Astrocyte (in vitro differentiated cells and primary cell): Measurements from ENCODE around the gene TMPRSS9.

Source experiments
- EZH2 ChIP-seq: IDR thresholded peaks from 2 replicates; pipeline ENCODE4 v1.6.1; 2012; ENCODE audit warnings: mild to moderate bottlenecking, low read length, inconsistent platforms; ENCODE audit not compliant: insufficient read depth
- TF ChIP-seq, protein P1 (sequence below): IDR thresholded peaks from 2 replicates; pipeline ENCODE4 v1.5.1; 2011; ENCODE audit warnings: low read depth, mild to moderate bottlenecking, inconsistent platforms, low read length, moderate library complexity; ENCODE audit not compliant: insufficient read depth

DNA sequence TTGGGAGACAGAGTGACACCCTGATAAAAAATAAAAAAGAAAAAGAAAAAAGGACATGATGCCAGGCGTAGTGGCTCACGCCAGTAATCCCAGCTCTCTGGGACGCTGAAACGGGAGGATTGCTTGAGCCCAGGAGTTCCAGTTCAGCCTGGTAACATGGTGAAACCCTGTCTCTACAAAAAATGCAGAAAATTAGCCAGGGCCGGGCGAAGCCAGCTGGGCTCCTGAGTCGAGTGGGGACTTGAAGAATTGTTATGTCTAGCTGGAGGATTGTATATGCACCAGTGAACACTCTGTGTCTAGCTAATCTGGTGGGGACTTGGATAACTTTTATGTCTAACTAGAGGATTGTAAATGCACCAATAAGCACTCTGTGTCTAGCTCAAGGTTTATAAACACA lies 32.3 kb downstream of the TMPRSS9 start:
- TF ChIP-seq, protein P1, sequence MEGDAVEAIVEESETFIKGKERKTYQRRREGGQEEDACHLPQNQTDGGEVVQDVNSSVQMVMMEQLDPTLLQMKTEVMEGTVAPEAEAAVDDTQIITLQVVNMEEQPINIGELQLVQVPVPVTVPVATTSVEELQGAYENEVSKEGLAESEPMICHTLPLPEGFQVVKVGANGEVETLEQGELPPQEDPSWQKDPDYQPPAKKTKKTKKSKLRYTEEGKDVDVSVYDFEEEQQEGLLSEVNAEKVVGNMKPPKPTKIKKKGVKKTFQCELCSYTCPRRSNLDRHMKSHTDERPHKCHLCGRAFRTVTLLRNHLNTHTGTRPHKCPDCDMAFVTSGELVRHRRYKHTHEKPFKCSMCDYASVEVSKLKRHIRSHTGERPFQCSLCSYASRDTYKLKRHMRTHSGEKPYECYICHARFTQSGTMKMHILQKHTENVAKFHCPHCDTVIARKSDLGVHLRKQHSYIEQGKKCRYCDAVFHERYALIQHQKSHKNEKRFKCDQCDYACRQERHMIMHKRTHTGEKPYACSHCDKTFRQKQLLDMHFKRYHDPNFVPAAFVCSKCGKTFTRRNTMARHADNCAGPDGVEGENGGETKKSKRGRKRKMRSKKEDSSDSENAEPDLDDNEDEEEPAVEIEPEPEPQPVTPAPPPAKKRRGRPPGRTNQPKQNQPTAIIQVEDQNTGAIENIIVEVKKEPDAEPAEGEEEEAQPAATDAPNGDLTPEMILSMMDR = no peak
- no peak for TF ChIP-seq EZH2
